ENCODE data around the gene GRAP. TPM values are rescaled to one million over a fixed set of nuclear protein-coding genes. Genes with fewer than 3 reads are reported as not detected.

GRAP gene
- total RNA-seq, 5 donors from 2014 or later (not counting 1 experiment from before 2014, with no cell fraction given): 26.5 to 95.2 (median 74.0) TPM

- Mint-ChIP-seq H3K4me3 (peak overlapping the region in 1 of 3 donors; percentile 74), H3K4me1 (peaks cover 27 to 39% (median 29%) of the 10 kb centered on the region in 3 donors), H3K27me3 (no peaks in the 10 kb centered on the region), H3K36me3 (peaks cover 32% of the 10 kb centered on the region), H3K9me3 (peaks cover 2 to 10% (median 8%) of the 10 kb centered on the region in 3 donors), H3K27ac (no peak overlapping the region)
- Histone ChIP-seq H3K4me1 (ENCODE audit: control insufficient read depth in 1 of 2, extremely low read depth in 1 of 2, insufficient read depth in 2 of 2, low read length in 2 of 2) (peaks cover 3 to 35% of the 10 kb centered on the region in 2 experiments), H3K36me3 (ENCODE audit: control insufficient read depth in 2 of 2, extremely low read depth in 1 of 2, insufficient read depth in 1 of 2, low read length in 1 of 2) (peaks cover 0 to 3% of the 10 kb centered on the region in 2 donors), H3K9me3 (no peaks in the 10 kb centered on the region), H3K27me3 (replicated peaks in 1 of 2; ENCODE audit: control insufficient read depth in 2 of 2, extremely low read depth in 1 of 2, insufficient read depth in 2 of 2, low read length in 1 of 2) (no peaks in the 10 kb centered on the region), H3K4me3 (ENCODE audit: control insufficient read depth in 1 of 2, extremely low read depth in 1 of 2, low read length in 1 of 2) (no peak overlapping the region), H3K27ac (ENCODE audit: low read length) (no peak overlapping the region)
- ChIA-PET POLR2A (no interaction called here), CTCF (no interaction called here)
- ATAC-seq (replicated peaks in 1 of 4) (no peak), DNase-seq (no peak)
- 97% methylated on average over 10 of the region's 16 CpGs for WGBS (ENCODE audit: insufficient coverage)
Observed at GRCh38 chr17:18993905-18994526, 52.7 kb downstream of the GRAP start.

DNA sequence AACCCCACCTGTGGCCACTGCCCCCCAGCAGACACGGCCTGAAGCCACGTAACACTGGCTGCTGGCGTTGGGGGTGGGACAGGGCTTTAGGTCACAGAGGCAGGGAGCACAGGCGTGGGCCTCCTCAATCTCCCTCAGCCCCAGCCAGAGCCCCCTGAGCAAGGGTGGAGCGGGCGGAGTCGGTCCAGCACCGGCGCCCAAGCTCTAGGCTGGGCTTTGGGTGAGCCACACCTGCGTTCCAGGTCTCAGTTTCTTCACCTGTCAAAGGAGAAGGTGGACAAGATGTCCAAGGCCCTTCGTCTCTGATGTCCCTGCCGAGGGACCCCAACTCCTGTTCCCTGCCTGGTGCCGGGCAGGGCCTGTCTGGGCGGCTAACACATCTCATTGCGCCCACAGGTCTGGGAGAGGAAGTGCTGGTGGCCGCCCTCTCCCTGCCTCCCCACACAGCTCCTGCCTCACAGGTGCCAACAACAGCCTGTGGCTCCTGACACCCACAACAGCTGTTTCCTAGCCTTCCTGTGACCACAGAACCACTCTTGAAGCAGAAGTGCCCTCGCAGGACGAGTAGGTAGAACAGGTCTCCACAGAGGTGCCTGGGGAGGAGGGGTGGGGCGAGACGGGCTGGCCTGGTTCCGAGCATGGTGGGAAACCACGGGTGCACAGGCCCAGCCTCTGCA is 54.2 kb downstream of the GRAP start:
- peak overlapping the region in 1 of 2 donors; percentile 21 for H3K4me3 ChIP-seq (ENCODE audit: control insufficient read depth in 1 of 2, extremely low read depth in 1 of 2, low read length in 1 of 2)
- H3K4me1 ChIP-seq (ENCODE audit: control insufficient read depth in 1 of 2, extremely low read depth in 1 of 2, insufficient read depth in 2 of 2, low read length in 2 of 2): peaks cover 3 to 35% of the 10 kb centered on the region in 2 experiments
- H3K27me3 ChIP-seq (replicated peaks in 1 of 2; ENCODE audit: control insufficient read depth in 2 of 2, extremely low read depth in 1 of 2, insufficient read depth in 2 of 2, low read length in 1 of 2): no peaks in the 10 kb centered on the region
- ATAC-seq (replicated peaks in 1 of 4): peak; percentile 59 to 85 (median 72)
- no peaks in the 10 kb centered on the region for H3K9me3 ChIP-seq
- Mint-ChIP-seq H3K27me3 (no peaks in the 10 kb centered on the region), H3K27ac (no peak overlapping the region), H3K4me3 (peak overlapping the region in 2 of 3 donors; percentile 18 to 74), H3K9me3 (peaks cover 2 to 10% (median 8%) of the 10 kb centered on the region in 3 donors), H3K4me1 (peaks cover 29 to 36% (median 30%) of the 10 kb centered on the region in 3 donors), H3K36me3 (peaks cover 35% of the 10 kb centered on the region)
- ChIA-PET POLR2A (no interaction called here), CTCF (no interaction called here)
- DNase-seq: peak in 33 of 35 experiments; percentile 24 to 69 (median 45)
- peaks cover 0 to 3% of the 10 kb centered on the region in 2 donors for H3K36me3 ChIP-seq (ENCODE audit: control insufficient read depth in 2 of 2, extremely low read depth in 1 of 2, insufficient read depth in 1 of 2, low read length in 1 of 2)
- WGBS (ENCODE audit: insufficient coverage): 56% methylated on average over 11 of the region's 22 CpGs
- H3K27ac ChIP-seq (ENCODE audit: low read length): no peak overlapping the region

- H3K4me3 ChIP-seq (ENCODE audit: control insufficient read depth in 1 of 2, extremely low read depth in 1 of 2, low read length in 1 of 2): no peak overlapping the region
- H3K36me3 ChIP-seq (ENCODE audit: control insufficient read depth in 2 of 2, extremely low read depth in 1 of 2, insufficient read depth in 1 of 2, low read length in 1 of 2): peaks cover 0 to under 1% of the 10 kb centered on the region in 2 donors
- H3K4me1 ChIP-seq (ENCODE audit: control insufficient read depth in 1 of 2, extremely low read depth in 1 of 2, insufficient read depth in 2 of 2, low read length in 2 of 2): peaks cover 3 to 38% of the 10 kb centered on the region in 2 experiments
- POLR2A ChIA-PET: interaction anchor here in 1 of 2 donors (0.5 kb wide), 1 partner anchor 655 kb away, joined by 4 read pairs; no protein-coding TSS in a partner anchor
- no peak for DNase-seq
- H3K27me3 Mint-ChIP-seq: no peaks in the 10 kb centered on the region
- H3K27ac ChIP-seq (ENCODE audit: low read length): no peak overlapping the region
- H3K27me3 ChIP-seq (replicated peaks in 1 of 2; ENCODE audit: control insufficient read depth in 2 of 2, extremely low read depth in 1 of 2, insufficient read depth in 2 of 2, low read length in 1 of 2): no peaks in the 10 kb centered on the region
- no peak overlapping the region for H3K27ac Mint-ChIP-seq
- no peaks in the 10 kb centered on the region for H3K9me3 ChIP-seq
- CTCF ChIA-PET: no interaction called here
- no peak for ATAC-seq (replicated peaks in 1 of 4)
- H3K9me3 Mint-ChIP-seq: peaks cover 2 to 10% (median 8%) of the 10 kb centered on the region in 3 donors
- 99% methylated on average over 13 of the region's 20 CpGs for WGBS (ENCODE audit: insufficient coverage)
- H3K36me3 Mint-ChIP-seq: peaks cover 36% of the 10 kb centered on the region
- H3K4me1 Mint-ChIP-seq: peaks cover 31 to 34% (median 34%) of the 10 kb centered on the region in 3 donors
- H3K4me3 Mint-ChIP-seq: no peak overlapping the region
Observed at GRCh38 chr17:18991531-18992315, 55.0 kb downstream of the GRAP start.

DNA sequence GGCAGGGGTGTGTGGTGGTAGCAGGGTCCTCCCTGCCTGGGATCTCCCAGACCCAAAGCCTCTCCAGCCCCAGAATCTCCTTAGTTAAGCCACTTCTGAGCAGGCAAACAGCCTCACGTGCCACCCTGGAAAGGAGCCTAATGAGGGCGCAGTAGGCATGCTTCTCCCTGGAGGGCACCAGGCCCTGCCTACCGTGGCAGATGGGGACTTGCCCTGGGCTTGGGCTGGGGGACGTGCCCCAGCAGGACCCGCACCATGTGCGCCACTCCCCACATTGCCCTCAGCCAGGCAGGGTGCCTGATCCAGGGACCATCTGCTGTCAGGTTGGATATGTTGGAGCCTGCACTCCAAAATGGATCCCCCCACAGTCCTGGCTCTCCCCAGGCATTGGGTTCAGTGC is 56.4 kb downstream of the GRAP start:
- H3K4me1 ChIP-seq (ENCODE audit: control insufficient read depth in 1 of 2, extremely low read depth in 1 of 2, insufficient read depth in 2 of 2, low read length in 2 of 2): peaks cover 3 to 41% of the 10 kb centered on the region in 2 experiments
- DNase-seq: no peak
- ChIA-PET POLR2A (no interaction called here), CTCF (no interaction called here)
- peaks cover 0 to 4% of the 10 kb centered on the region in 2 donors for H3K36me3 ChIP-seq (ENCODE audit: control insufficient read depth in 2 of 2, extremely low read depth in 1 of 2, insufficient read depth in 1 of 2, low read length in 1 of 2)
- Mint-ChIP-seq H3K27ac (no peak overlapping the region), H3K9me3 (peaks cover 1 to 5% (median 4%) of the 10 kb centered on the region in 3 donors), H3K36me3 (peaks cover 27% of the 10 kb centered on the region), H3K4me3 (no peak overlapping the region), H3K4me1 (peaks cover 27 to 34% (median 31%) of the 10 kb centered on the region in 3 donors), H3K27me3 (no peaks in the 10 kb centered on the region)
- H3K27me3 ChIP-seq (replicated peaks in 1 of 2; ENCODE audit: control insufficient read depth in 2 of 2, extremely low read depth in 1 of 2, insufficient read depth in 2 of 2, low read length in 1 of 2): no peaks in the 10 kb centered on the region
- H3K4me3 ChIP-seq (ENCODE audit: control insufficient read depth in 1 of 2, extremely low read depth in 1 of 2, low read length in 1 of 2): no peak overlapping the region
- H3K9me3 ChIP-seq: no peaks in the 10 kb centered on the region
- WGBS (ENCODE audit: insufficient coverage): 96% methylated on average over 3 of the region's 6 CpGs
- H3K27ac ChIP-seq (ENCODE audit: low read length): no peak overlapping the region
- no peak for ATAC-seq (replicated peaks in 1 of 4)

- ChIA-PET POLR2A (no interaction called here), CTCF (no interaction called here)
- DNase-seq: no peak
- no peaks in the 10 kb centered on the region for H3K9me3 ChIP-seq
- Mint-ChIP-seq H3K36me3 (peaks cover 16% of the 10 kb centered on the region), H3K27me3 (no peaks in the 10 kb centered on the region), H3K4me3 (no peak overlapping the region), H3K4me1 (peaks cover 16 to 28% (median 24%) of the 10 kb centered on the region in 3 donors), H3K27ac (no peak overlapping the region), H3K9me3 (no peaks in the 10 kb centered on the region)
- no peak overlapping the region for H3K27ac ChIP-seq (ENCODE audit: low read length)
- no peak for ATAC-seq (replicated peaks in 1 of 4)
- no peaks in the 10 kb centered on the region for H3K27me3 ChIP-seq (replicated peaks in 1 of 2; ENCODE audit: control insufficient read depth in 2 of 2, extremely low read depth in 1 of 2, insufficient read depth in 2 of 2, low read length in 1 of 2)
- 96% methylated on average over 9 of the region's 9 CpGs for WGBS (ENCODE audit: insufficient coverage)
- no peak overlapping the region for H3K4me3 ChIP-seq (ENCODE audit: control insufficient read depth in 1 of 2, extremely low read depth in 1 of 2, low read length in 1 of 2)
- peaks cover 0 to 4% of the 10 kb centered on the region in 2 donors for H3K36me3 ChIP-seq (ENCODE audit: control insufficient read depth in 2 of 2, extremely low read depth in 1 of 2, insufficient read depth in 1 of 2, low read length in 1 of 2)
- peaks cover 3 to 31% of the 10 kb centered on the region in 2 experiments for H3K4me1 ChIP-seq (ENCODE audit: control insufficient read depth in 1 of 2, extremely low read depth in 1 of 2, insufficient read depth in 2 of 2, low read length in 2 of 2)
Observed at GRCh38 chr17:18988546-18989173, 58.1 kb downstream of the GRAP start.

All from T-cell (primary cell).